Testis (tissue), 3 donors: Measurements from ENCODE around the gene SPATC1L. TPM values are rescaled to one million over a fixed set of nuclear protein-coding genes. Genes with fewer than 3 reads are reported as not detected.
A peak's percentile ranks its signal among the peaks of the same experiment; 100 is the strongest.

Experiments
- DNase-seq: peaks from one replicate; pipeline ENCODE4 v3.0.0-alpha.2; 2019
- H3K27ac ChIP-seq, 2 donors: fragments of 200-600 bp; sonication (generic); one replicate each; pipeline ENCODE4 v1.5.1; 2019
- H3K27me3 ChIP-seq: fragments of 200-600 bp; sonication (generic); one replicate; pipeline ENCODE4 v1.5.1; 2019
- H3K36me3 ChIP-seq: fragments of 200-600 bp; sonication (generic); one replicate; pipeline ENCODE4 v1.5.1; 2017; ENCODE audit warnings: low read depth; ENCODE audit errors: missing control alignments
- H3K4me1 ChIP-seq: fragments of 200-600 bp; sonication (generic); one replicate; pipeline ENCODE4 v1.5.1; 2019
- H3K4me3 ChIP-seq, 2 donors: fragments of 200-600 bp; sonication (generic); one replicate each; pipeline ENCODE4 v1.5.1; 2017 to 2019
- H3K9me3 ChIP-seq: fragments of 200-600 bp; sonication (generic); one replicate; pipeline ENCODE4 v1.5.1; 2017
- POLR2A ChIP-seq: fragments of 450-650 bp; IDR thresholded peaks from one replicate; pipeline ENCODE4 v1.6.1; 2017; ENCODE audit warnings: antibody characterized with exemption, mild to moderate bottlenecking, moderate library complexity
- WGBS, 2 donors: methylation state at CpG; one replicate each; pipeline ENCODE4 v1.1.5; 2018; 5-methylcytosine and 5-hydroxymethylcytosine counted together
- intact Hi-C: fragments of 100-400 bp; cut with DNase I; formaldehyde crosslinking; loops from one replicate; pipeline ENCODE4 v1.15.1; 2023; ENCODE audit warnings: low total_unique reads
- polyA plus RNA-seq: library from polyadenylated mRNA; stranded (reverse); fragments of 350-450 nt; fragmentation: Illumina TruSeq; extraction: RNeasy Lipid Tissue Mini Kit (QIAGEN cat#74804); gene quantifications from one replicate; pipeline ENCODE4 v1.2.3, GENCODE V29; 2014; ENCODE audit warnings: low read depth, low replicate concordance; ENCODE audit not compliant: insufficient read depth
- total RNA-seq, 2 donors: library from RNA; depleted of rRNA; stranded (reverse); fragments of >200 nt; gene quantifications; one replicate each; pipeline ENCODE4 v1.2.3, GENCODE V29; 2016
- TF ChIP-seq, protein P1 (sequence below), 3 experiments: fragments of 450-650 bp in 2 of 3; fragments of 200-600 bp in 1 of 3; sonication (generic) in 1 of 3; IDR thresholded peaks; one replicate each; pipeline ENCODE4 v1.5.1; 2016 to 2019; ENCODE audit warnings: antibody characterized with exemption in 3 of 3, mild to moderate bottlenecking in 2 of 3, moderate library complexity in 1 of 3

The SPATC1L gene
- total and polyA plus RNA-seq, 3 donors from 2014 or later: 55.4 to 96.1 (median 75.6) TPM

DNA sequence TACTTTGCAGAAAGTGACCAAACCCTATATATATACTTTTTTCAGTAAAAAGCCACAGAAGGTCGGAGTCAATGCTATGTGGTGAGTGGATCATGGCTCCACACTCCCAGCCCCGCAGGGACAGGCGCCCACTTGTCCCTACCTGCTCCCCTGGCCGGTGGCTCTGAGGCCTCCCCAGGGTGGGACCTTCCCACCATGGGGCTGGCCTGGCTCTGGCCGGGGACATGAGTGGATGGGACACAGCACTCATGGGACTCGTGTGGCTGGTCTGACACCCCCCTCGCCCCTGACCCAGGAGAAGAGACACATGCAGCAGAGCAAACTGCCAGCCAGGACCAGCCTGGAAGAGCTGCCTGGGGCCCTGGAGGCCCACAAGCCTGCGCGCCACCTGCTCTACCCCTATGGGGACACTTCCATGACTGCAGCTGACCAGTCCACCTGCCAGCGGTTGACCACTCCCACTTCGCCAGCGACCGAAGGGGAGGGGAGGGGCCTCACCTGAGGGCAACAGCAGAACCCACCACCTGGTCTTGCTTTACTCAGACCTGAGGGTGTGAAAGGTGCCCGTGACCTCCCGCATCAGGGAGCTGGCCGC is 2.2 kb downstream of the SPATC1L start:
- no peak overlapping the region for H3K4me3 ChIP-seq
- peak overlapping the region; percentile 51 to 67 for H3K27ac ChIP-seq
- 83 to 87% methylated on average over 3 to 16 of the region's 16 CpGs for WGBS, 2 donors
- TF ChIP-seq, protein P1, sequence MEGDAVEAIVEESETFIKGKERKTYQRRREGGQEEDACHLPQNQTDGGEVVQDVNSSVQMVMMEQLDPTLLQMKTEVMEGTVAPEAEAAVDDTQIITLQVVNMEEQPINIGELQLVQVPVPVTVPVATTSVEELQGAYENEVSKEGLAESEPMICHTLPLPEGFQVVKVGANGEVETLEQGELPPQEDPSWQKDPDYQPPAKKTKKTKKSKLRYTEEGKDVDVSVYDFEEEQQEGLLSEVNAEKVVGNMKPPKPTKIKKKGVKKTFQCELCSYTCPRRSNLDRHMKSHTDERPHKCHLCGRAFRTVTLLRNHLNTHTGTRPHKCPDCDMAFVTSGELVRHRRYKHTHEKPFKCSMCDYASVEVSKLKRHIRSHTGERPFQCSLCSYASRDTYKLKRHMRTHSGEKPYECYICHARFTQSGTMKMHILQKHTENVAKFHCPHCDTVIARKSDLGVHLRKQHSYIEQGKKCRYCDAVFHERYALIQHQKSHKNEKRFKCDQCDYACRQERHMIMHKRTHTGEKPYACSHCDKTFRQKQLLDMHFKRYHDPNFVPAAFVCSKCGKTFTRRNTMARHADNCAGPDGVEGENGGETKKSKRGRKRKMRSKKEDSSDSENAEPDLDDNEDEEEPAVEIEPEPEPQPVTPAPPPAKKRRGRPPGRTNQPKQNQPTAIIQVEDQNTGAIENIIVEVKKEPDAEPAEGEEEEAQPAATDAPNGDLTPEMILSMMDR (IDR thresholded peaks at IDR 0.05): no peak
- H3K9me3 ChIP-seq: no peaks in the 10 kb centered on the region
- intact Hi-C loops: no loop called here
- peaks cover 13% of the 10 kb centered on the region for H3K4me1 ChIP-seq
- H3K36me3 ChIP-seq: no peaks in the 10 kb centered on the region
- no peaks in the 10 kb centered on the region for H3K27me3 ChIP-seq
- no peak for DNase-seq

DNA sequence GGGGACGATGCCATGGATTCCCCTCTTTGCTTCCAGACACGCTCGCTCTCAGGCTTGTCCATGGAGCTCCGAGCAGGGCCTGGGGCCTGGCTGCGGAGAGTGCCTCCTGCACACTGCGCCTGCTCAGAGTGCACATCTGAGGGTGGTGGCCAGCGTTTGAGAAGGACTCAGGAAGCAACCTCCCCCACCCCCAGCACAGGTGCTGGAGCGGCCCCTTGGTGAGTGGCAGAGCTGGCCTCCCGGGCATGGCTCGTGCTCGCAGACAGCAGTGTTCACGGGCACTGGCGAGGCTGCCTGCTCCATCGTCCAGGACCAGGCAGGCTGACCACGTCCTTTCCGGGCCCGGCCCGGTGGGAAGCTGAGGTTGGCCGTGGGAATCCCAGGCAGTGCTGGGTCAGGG is 2.8 kb downstream of the SPATC1L start:
- Histone ChIP-seq H3K9me3 (no peaks in the 10 kb centered on the region), H3K27ac (no peak overlapping the region), H3K4me1 (peaks cover 13% of the 10 kb centered on the region), H3K36me3 (no peaks in the 10 kb centered on the region), H3K4me3 (no peak overlapping the region), H3K27me3 (no peaks in the 10 kb centered on the region)
- TF ChIP-seq, protein P1 (IDR thresholded peaks at IDR 0.05): no peak
- TF ChIP-seq POLR2A: no peak
- DNase-seq: no peak
- WGBS, 2 donors: 84 to 89% methylated on average over 14 to 17 of the region's 19 CpGs
- intact Hi-C loops: no loop called here

DNA sequence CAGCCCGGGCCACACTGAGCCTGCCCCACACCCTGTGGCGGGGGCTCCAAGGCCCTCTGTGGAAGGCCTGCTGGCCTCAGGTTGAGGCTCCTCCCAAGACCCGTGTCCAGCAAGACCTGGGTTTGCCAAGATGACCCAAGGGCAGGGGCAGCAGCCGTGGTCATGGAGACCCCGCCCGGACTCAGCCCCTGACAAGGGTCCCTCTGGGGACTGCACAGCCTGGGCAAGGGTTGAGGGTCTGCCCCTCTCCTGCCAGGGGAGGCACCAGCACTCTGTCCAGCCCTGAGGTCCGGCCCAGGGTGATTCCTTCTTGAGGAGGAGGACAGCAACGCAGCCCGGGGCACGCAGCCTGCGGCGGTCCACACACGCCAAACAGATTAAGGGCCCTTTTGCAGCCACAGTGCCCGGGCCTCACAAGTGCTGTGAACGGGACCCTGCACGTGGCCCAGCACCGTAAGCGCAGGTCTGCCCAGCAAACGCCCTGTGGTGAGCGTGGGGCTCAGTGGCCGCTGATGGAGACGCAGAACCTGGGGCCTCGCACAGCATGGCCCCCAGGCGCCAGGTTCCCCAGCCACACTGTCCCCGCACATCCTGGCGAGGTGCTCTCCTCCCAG is 3.4 kb downstream of the SPATC1L start:
- Histone ChIP-seq H3K27ac (no peak overlapping the region), H3K4me3 (no peak overlapping the region), H3K27me3 (no peaks in the 10 kb centered on the region), H3K9me3 (no peaks in the 10 kb centered on the region), H3K4me1 (peaks cover 13% of the 10 kb centered on the region), H3K36me3 (no peaks in the 10 kb centered on the region)
- no peak for DNase-seq
- intact Hi-C loops: no loop called here
- no peak for TF ChIP-seq POLR2A
- TF ChIP-seq, protein P1 (IDR thresholded peaks at IDR 0.05): no peak
- 89 to 92% methylated on average over 13 to 24 of the region's 26 CpGs for WGBS, 2 donors

DNA sequence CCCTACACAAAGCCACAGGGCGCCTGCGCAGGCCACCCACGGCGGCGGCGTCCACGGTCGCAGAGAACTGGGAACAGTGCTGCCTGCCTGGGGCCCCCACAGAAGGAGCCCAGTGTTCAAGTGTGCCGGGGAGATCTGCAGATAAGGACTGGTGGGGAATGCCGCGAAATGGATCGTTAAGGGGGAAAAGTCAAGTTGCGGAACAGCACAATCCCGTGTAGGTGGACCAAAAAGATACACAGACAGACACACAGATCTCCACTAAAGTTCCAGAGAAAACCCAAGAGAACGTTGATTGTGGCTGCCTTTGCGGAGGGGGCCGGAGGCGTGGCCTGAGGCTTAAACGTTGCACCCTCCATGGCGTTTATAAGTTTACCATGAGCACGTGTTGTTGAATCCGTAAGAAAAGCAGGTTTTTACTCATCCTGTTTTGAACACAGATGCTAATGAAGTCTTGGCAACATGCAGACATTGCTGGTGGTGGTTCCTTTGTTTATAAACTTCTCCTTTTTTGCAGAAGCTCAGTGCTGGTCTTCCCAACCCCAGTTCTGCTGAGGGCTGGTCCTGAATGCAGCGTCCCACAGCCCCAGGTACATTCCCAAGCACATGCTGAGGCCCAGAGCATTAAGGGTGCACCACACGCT is 4.1 kb downstream of the SPATC1L start:
- intact Hi-C loops: no loop called here
- no peak overlapping the region for H3K27ac ChIP-seq
- no peaks in the 10 kb centered on the region for H3K9me3 ChIP-seq
- WGBS, 2 donors: 61 to 73% methylated on average over 21 to 24 of the region's 24 CpGs
- TF ChIP-seq, protein P1 (IDR thresholded peaks at IDR 0.05): no peak
- TF ChIP-seq POLR2A: no peak
- H3K4me3 ChIP-seq: no peak overlapping the region
- DNase-seq: no peak
- H3K27me3 ChIP-seq: no peaks in the 10 kb centered on the region
- peaks cover 13% of the 10 kb centered on the region for H3K4me1 ChIP-seq
- no peaks in the 10 kb centered on the region for H3K36me3 ChIP-seq
